Uterus (tissue), 4 donors: Measurements from ENCODE around the gene PTCH1. TPM values are rescaled to one million over a fixed set of nuclear protein-coding genes. Genes with fewer than 3 reads are reported as not detected.

ENCODE experiments used
- DNase-seq, 2 donors: peaks; one replicate each; pipeline ENCODE4 v3.0.0-alpha.2; 2019 to 2020
- H3K27ac ChIP-seq, 2 donors: fragments of 200-600 bp; sonication (generic); 1 replicate in 1 of 2; 2 replicates in 1 of 2; pipeline ENCODE4 v1.5.1; 2016 to 2018
- H3K27me3 ChIP-seq, 2 donors: fragments of 200-600 bp; sonication (generic); one replicate each; pipeline ENCODE4 v1.5.1; 2018 to 2019; ENCODE audit warnings: control low read depth in 1 of 2
- H3K36me3 ChIP-seq, 2 donors: fragments of 200-600 bp; sonication (generic); one replicate each; pipeline ENCODE4 v1.5.1; 2019; ENCODE audit warnings: control low read depth in 1 of 2
- H3K4me1 ChIP-seq, 2 donors: fragments of 200-600 bp; sonication (generic); one replicate each; pipeline ENCODE4 v1.5.1; 2018 to 2019; ENCODE audit warnings: control low read depth in 1 of 2
- H3K4me3 ChIP-seq, 2 donors: fragments of 200-600 bp; sonication (generic); 1 replicate in 1 of 2; 2 replicates in 1 of 2; pipeline ENCODE4 v1.5.1; 2018 to 2019; ENCODE audit warnings: mild to moderate bottlenecking in 1 of 2
- H3K9me3 ChIP-seq, 2 donors: fragments of 200-600 bp; sonication (generic); one replicate each; pipeline ENCODE4 v1.5.1; 2019; ENCODE audit warnings: control low read depth in 1 of 2
- POLR2A ChIP-seq, 2 donors: fragments of 450-650 bp; IDR thresholded peaks; one replicate each; pipeline ENCODE4 v1.6.1; 2016; ENCODE audit warnings: antibody characterized with exemption in 2 of 2, mild to moderate bottlenecking in 1 of 2, moderate library complexity in 1 of 2
- intact Hi-C: fragments of 100-400 bp; cut with DNase I; formaldehyde crosslinking; loops from one replicate; pipeline ENCODE4 v1.15.1; 2023; ENCODE audit warnings: low total_unique reads
- total RNA-seq, 4 donors: library from RNA; depleted of rRNA in 3 of 4; stranded (reverse); fragments of >200 nt in 3 of 4; gene quantifications; one replicate each; pipeline versions ENCODE4 v1.1.0 to v1.2.4, GENCODE V29; 2014 to 2023
- TF ChIP-seq, protein P1 (sequence below), 4 experiments: fragments of 200-600 bp in 2 of 4; fragments of 450-650 bp in 2 of 4; sonication (generic) in 2 of 4; IDR thresholded peaks; one replicate each; pipeline ENCODE4 v1.5.1; 2016 to 2019; ENCODE audit warnings: antibody characterized with exemption in 4 of 4, mild to moderate bottlenecking in 2 of 4, moderate library complexity in 1 of 4
- donor health status: DM: yes; HTN: yes; CAD: no.

Gene PTCH1
- total RNA-seq, 4 donors from 2014 or later, result 7.4 to 24.6 (median 10.8) TPM

DNA sequence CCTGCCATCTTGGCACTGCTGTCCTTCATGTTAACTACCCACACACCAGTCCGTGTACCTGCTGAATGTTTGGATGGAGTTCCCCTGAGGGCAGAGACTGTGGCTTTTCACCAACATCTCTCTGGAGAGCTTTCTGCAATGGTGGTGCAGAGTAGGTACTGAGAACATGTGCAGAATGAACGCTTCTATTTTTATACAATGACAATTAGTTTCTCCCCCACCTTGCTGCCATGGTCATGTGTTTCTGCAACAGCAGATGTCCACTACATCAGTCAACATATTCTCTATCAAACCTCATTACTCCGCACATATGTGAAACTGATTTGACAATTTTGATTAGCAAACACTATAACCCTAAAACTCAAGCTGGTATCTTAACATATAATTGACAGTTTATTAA lies 14.5 kb downstream of the PTCH1 start:
- TF ChIP-seq, protein P1, sequence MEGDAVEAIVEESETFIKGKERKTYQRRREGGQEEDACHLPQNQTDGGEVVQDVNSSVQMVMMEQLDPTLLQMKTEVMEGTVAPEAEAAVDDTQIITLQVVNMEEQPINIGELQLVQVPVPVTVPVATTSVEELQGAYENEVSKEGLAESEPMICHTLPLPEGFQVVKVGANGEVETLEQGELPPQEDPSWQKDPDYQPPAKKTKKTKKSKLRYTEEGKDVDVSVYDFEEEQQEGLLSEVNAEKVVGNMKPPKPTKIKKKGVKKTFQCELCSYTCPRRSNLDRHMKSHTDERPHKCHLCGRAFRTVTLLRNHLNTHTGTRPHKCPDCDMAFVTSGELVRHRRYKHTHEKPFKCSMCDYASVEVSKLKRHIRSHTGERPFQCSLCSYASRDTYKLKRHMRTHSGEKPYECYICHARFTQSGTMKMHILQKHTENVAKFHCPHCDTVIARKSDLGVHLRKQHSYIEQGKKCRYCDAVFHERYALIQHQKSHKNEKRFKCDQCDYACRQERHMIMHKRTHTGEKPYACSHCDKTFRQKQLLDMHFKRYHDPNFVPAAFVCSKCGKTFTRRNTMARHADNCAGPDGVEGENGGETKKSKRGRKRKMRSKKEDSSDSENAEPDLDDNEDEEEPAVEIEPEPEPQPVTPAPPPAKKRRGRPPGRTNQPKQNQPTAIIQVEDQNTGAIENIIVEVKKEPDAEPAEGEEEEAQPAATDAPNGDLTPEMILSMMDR (IDR thresholded peaks at IDR 0.05), result no peak
- TF ChIP-seq POLR2A (IDR thresholded peaks at IDR 0.05), result no peak
- H3K4me1 ChIP-seq, result peaks cover 0 to 2% of the 10 kb centered on the region in 2 donors
- H3K27ac ChIP-seq, result no peak overlapping the region
- no peaks in the 10 kb centered on the region for H3K27me3 ChIP-seq
- no peaks in the 10 kb centered on the region for H3K36me3 ChIP-seq
- no peak overlapping the region for H3K4me3 ChIP-seq
- no peaks in the 10 kb centered on the region for H3K9me3 ChIP-seq
- intact Hi-C loops, result no loop called here
- no peak for DNase-seq

DNA sequence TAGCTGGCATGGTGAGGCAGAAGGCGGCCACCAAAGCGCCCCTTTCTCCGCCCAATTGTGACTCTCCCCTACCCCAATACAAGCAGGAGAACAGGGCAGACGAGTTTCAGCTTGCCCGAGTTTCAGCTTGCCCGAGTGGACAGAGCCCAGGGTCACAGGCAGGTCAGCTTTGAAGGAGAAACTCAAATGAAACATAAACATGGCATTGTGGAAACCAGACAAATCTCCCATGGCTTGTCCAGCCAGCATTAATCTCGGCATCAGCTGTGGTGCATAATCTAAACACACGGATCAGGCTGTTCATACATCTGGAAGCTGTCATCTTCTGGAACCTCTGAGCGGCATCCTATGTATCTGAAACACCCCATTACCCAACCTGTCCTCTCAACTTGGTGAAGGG lies 16.9 kb downstream of the PTCH1 start:
- H3K9me3 ChIP-seq, result no peaks in the 10 kb centered on the region
- no peak for DNase-seq
- no peak overlapping the region for H3K4me3 ChIP-seq
- H3K27ac ChIP-seq, result no peak overlapping the region
- no peaks in the 10 kb centered on the region for H3K27me3 ChIP-seq
- H3K4me1 ChIP-seq, result peaks cover 0 to 4% of the 10 kb centered on the region in 2 donors
- TF ChIP-seq, protein P1 (IDR thresholded peaks at IDR 0.05), result no peak
- no peak for TF ChIP-seq POLR2A (IDR thresholded peaks at IDR 0.05)
- intact Hi-C loops, result no loop called here
- H3K36me3 ChIP-seq, result no peaks in the 10 kb centered on the region

DNA sequence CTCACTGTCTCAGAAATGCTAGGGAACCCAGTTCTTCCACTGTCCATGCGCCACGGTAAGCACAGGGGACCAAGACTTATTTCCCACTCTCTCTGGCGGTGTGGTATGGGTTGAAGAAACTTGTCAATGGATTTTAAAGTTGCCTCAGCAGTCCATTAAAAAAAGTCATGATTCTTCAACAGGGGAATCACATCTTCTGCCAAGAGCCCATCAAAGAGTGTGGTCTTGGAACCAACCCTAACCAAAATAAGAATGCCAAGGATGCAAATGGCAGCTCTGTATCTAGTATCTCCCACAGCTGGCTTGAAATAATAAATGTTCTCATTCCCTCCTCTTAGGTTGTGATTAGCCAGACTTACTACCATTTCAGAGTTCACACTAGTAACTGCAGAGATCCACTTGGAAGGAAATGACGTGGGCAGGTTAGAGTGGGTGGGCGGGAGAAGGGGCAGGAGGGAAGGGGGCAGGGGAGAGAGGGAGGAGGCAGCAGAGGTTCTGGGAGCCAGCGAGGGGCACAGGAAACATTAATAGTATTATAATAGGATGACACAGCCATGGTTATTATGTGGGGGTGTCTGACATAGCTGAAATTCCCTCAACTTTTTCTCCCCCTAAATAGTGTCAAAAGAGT lies 17.6 kb downstream of the PTCH1 start:
- no peaks in the 10 kb centered on the region for H3K36me3 ChIP-seq
- H3K4me1 ChIP-seq, result peaks cover 0 to 4% of the 10 kb centered on the region in 2 donors
- intact Hi-C loops, result no loop called here
- no peak overlapping the region for H3K4me3 ChIP-seq
- no peak overlapping the region for H3K27ac ChIP-seq
- DNase-seq, result no peak
- no peaks in the 10 kb centered on the region for H3K27me3 ChIP-seq
- H3K9me3 ChIP-seq, result no peaks in the 10 kb centered on the region
- TF ChIP-seq, protein P1 (IDR thresholded peaks at IDR 0.05), result no peak
- TF ChIP-seq POLR2A (IDR thresholded peaks at IDR 0.05), result no peak

DNA sequence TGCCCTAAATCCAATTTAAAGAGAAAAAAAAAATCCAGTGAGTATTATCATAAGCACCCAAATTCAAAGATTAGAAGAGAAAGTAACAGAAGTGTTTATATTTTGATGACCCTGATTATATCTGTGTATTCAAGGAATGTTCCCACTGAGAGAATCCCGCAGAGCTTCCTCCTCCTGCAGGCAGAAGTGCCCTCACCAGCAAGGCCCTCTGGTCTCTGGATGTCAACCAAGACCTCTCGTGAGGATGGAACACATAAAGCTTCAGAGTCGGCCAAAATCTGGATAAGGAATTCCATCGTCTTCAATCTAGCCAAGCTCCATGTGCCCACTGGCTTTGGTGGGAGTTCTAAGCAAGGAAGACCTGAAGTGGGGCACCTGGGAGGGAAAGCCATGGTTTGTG lies 18.1 kb downstream of the PTCH1 start:
- Histone ChIP-seq H3K27ac (no peak overlapping the region), H3K36me3 (no peaks in the 10 kb centered on the region), H3K9me3 (no peaks in the 10 kb centered on the region), H3K4me1 (peaks cover 0 to 4% of the 10 kb centered on the region in 2 donors), H3K27me3 (no peaks in the 10 kb centered on the region), H3K4me3 (no peak overlapping the region)
- DNase-seq, result no peak
- no peak for TF ChIP-seq POLR2A (IDR thresholded peaks at IDR 0.05)
- TF ChIP-seq, protein P1 (IDR thresholded peaks at IDR 0.05), result no peak
- intact Hi-C loops, result no loop called here

DNA sequence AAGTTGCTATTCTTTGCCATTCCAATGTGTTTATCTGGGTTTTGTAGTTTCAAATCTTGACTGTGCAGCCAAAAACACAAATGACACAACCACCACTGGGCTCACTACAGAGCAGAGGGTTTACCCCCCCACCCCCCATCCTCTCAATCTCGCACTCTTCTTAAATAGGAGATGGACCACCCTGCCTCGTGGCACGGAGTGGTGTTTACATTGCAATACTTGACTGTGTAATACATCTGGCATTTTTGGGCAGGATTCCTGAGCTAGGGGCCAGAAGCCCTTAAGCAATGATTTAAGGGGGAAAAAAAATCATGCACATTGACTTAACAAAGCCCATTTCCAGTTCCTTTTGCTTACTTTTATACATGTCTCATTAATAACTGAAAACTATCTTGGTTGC lies 19.0 kb downstream of the PTCH1 start:
- H3K27me3 ChIP-seq, result no peaks in the 10 kb centered on the region
- H3K27ac ChIP-seq, result no peak overlapping the region
- TF ChIP-seq POLR2A (IDR thresholded peaks at IDR 0.05), result no peak
- TF ChIP-seq, protein P1 (IDR thresholded peaks at IDR 0.05), result no peak
- no peak overlapping the region for H3K4me3 ChIP-seq
- H3K9me3 ChIP-seq, result no peaks in the 10 kb centered on the region
- no peaks in the 10 kb centered on the region for H3K36me3 ChIP-seq
- H3K4me1 ChIP-seq, result peaks cover 0 to 4% of the 10 kb centered on the region in 2 donors
- intact Hi-C loops, result no loop called here
- DNase-seq, result no peak
